ENCODE results near the gene CSTB.

CSTB gene

GRCh38 chr21:43792406-43792805 is 16.3 kb upstream of the CSTB start:
- no peak for DNase-seq (ENCODE audit: low spot score)
- Histone ChIP-seq H3K4me1 (ENCODE audit: insufficient read depth, poor library complexity, severe bottlenecking) (no peaks in the 10 kb centered on the region), H3K9me3 (ENCODE audit: severe bottlenecking) (no peaks in the 10 kb centered on the region), H3K27ac (ENCODE audit: poor library complexity, severe bottlenecking) (no peak overlapping the region), H3K27me3 (ENCODE audit: insufficient read depth, poor library complexity, severe bottlenecking) (no peaks in the 10 kb centered on the region), H3K4me3 (ENCODE audit: severe bottlenecking) (no peak overlapping the region), H3K36me3 (ENCODE audit: low read depth) (peaks cover 74% of the 10 kb centered on the region)
- TF ChIP-seq CTCF (IDR thresholded peaks at IDR 0.05; ENCODE audit: poor library complexity, severe bottlenecking) = no peak
- ATAC-seq (ENCODE audit: low read depth) = no peak

GRCh38 chr21:43790010-43790524 is 14.0 kb upstream of the CSTB start:
- ATAC-seq (ENCODE audit: low read depth) (no peak), DNase-seq (ENCODE audit: low spot score) (no peak)
- Histone ChIP-seq H3K9me3 (ENCODE audit: severe bottlenecking) (no peaks in the 10 kb centered on the region), H3K36me3 (ENCODE audit: low read depth) (peaks cover 50% of the 10 kb centered on the region), H3K4me3 (ENCODE audit: severe bottlenecking) (peak overlapping the region; percentile 58), H3K27ac (ENCODE audit: poor library complexity, severe bottlenecking) (peak overlapping the region; percentile 51), H3K27me3 (ENCODE audit: insufficient read depth, poor library complexity, severe bottlenecking) (no peaks in the 10 kb centered on the region), H3K4me1 (ENCODE audit: insufficient read depth, poor library complexity, severe bottlenecking) (no peaks in the 10 kb centered on the region)
- TF ChIP-seq CTCF (IDR thresholded peaks at IDR 0.05; ENCODE audit: poor library complexity, severe bottlenecking) = no peak

- Histone ChIP-seq H3K27ac (ENCODE audit: poor library complexity, severe bottlenecking) (peak within 1 kb of the TSS; percentile 51), H3K36me3 (ENCODE audit: low read depth) (peaks cover 44% of the 10 kb centered on the region), H3K4me3 (ENCODE audit: severe bottlenecking) (peak within 1 kb of the TSS; percentile 58), H3K27me3 (ENCODE audit: insufficient read depth, poor library complexity, severe bottlenecking) (no peaks in the 10 kb centered on the region), H3K4me1 (ENCODE audit: insufficient read depth, poor library complexity, severe bottlenecking) (no peaks in the 10 kb centered on the region), H3K9me3 (ENCODE audit: severe bottlenecking) (no peaks in the 10 kb centered on the region)
- DNase-seq (ENCODE audit: low spot score) = peak; percentile 81
- ATAC-seq (ENCODE audit: low read depth) = peak; percentile 84
- peak; percentile 99 for TF ChIP-seq CTCF (IDR thresholded peaks at IDR 0.05; ENCODE audit: poor library complexity, severe bottlenecking)
Observed at GRCh38 chr21:43789276-43790009, 13.3 kb upstream of the CSTB start, which contains the start of gene RRP1. Gene RRP1 (plus strand): TSS chr21:43789577. CDS start chr21:43789630, 53 bp downstream.

GRCh38 chr21:43786807-43787440 is 10.8 kb upstream of the CSTB start:
- ATAC-seq (ENCODE audit: low read depth) = no peak

More at GRCh38 chr21:43786807-43787440, 10.8 kb upstream of the CSTB start:
- no peaks in the 10 kb centered on the region for H3K9me3 ChIP-seq (ENCODE audit: severe bottlenecking)
- H3K27me3 ChIP-seq (ENCODE audit: insufficient read depth, poor library complexity, severe bottlenecking) = no peaks in the 10 kb centered on the region
- H3K36me3 ChIP-seq (ENCODE audit: low read depth) = peaks cover 19% of the 10 kb centered on the region
- no peak for DNase-seq (ENCODE audit: low spot score)
- H3K4me3 ChIP-seq (ENCODE audit: severe bottlenecking) = no peak overlapping the region
- TF ChIP-seq CTCF (IDR thresholded peaks at IDR 0.05; ENCODE audit: poor library complexity, severe bottlenecking) = no peak
- H3K27ac ChIP-seq (ENCODE audit: poor library complexity, severe bottlenecking) = no peak overlapping the region
- peaks cover 11% of the 10 kb centered on the region for H3K4me1 ChIP-seq (ENCODE audit: insufficient read depth, poor library complexity, severe bottlenecking)

Data from RWPE2 (cell line).